GM18858 (cell line): ENCODE data around the gene CKMT2.

Experiments used
- ATAC-seq: cut with Tn5 transposase; IDR thresholded peaks from one replicate; pipeline ENCODE4 v1.9.1; 2021; ENCODE audit not compliant: unreplicated experiment

Gene CKMT2

GRCh38 chr5:81302596-81302995, 69.5 kb downstream of the CKMT2 start:
- ATAC-seq, result no peak

- ATAC-seq, result no peak
Measured at GRCh38 chr5:81303563-81303962, 70.4 kb downstream of the CKMT2 start.

- ATAC-seq, result no peak
Measured at GRCh38 chr5:81305785-81306184, 72.7 kb downstream of the CKMT2 start.

- ATAC-seq, result no peak
Measured at GRCh38 chr5:81308836-81309235, 75.7 kb downstream of the CKMT2 start.

GRCh38 chr5:81310402-81311063, 77.4 kb downstream of the CKMT2 start:
- no peak for ATAC-seq

GRCh38 chr5:81313278-81313677, 80.2 kb downstream of the CKMT2 start:
- no peak for ATAC-seq

- ATAC-seq, result no peak
Measured at GRCh38 chr5:81313686-81314085, 80.6 kb downstream of the CKMT2 start.

GRCh38 chr5:81314581-81314980, 81.5 kb downstream of the CKMT2 start:
- no peak for ATAC-seq

- no peak for ATAC-seq
Measured at GRCh38 chr5:81315336-81315735, 82.2 kb downstream of the CKMT2 start.

GRCh38 chr5:81315830-81316229, 82.7 kb downstream of the CKMT2 start:
- ATAC-seq, result no peak
